Prostate gland (tissue), 1 donor: Measurements from ENCODE around the gene EXOC6.

Source experiments
- POLR2A ChIP-seq: fragments of 450-650 bp; IDR thresholded peaks from one replicate; pipeline ENCODE4 v1.6.1; 2016; ENCODE audit warnings: antibody characterized with exemption, mild to moderate bottlenecking
- POLR2AphosphoS5 ChIP-seq: sonication (generic); formaldehyde crosslinking; IDR thresholded peaks from one replicate; pipeline ENCODE4 v1.6.1; 2017; ENCODE audit warnings: antibody characterized with exemption

GRCh38 chr10:93070378-93071176, 222.3 kb downstream of the EXOC6 start:
- TF ChIP-seq POLR2A (no peak), POLR2AphosphoS5 (no peak)
